Measurements from ENCODE around the gene TAS2R14. TPM values are rescaled to one million over a fixed set of nuclear protein-coding genes. Genes with fewer than 3 reads are reported as not detected.

The TAS2R14 gene
- total RNA-seq, 2 donors from 2014 or later, result 4.0 to 4.9 TPM

- Histone ChIP-seq H3K4me3 (no peak overlapping the region), H3K27me3 (no peaks in the 10 kb centered on the region), H3K36me3 (replicated peaks in 1 of 2; ENCODE audit: insufficient read depth in 1 of 2, low read depth in 2 of 2) (no peaks in the 10 kb centered on the region), H3K9me3 (no peaks in the 10 kb centered on the region), H3K4me1 (peaks cover 7% of the 10 kb centered on the region), H3K27ac (no peak overlapping the region)
- intact Hi-C loops (cut with DNase I), result no loop called here
- ATAC-seq (no peak), DNase-seq (no peak)
- TF ChIP-seq POLR2A (IDR thresholded peaks at IDR 0.05) (no peak), CTCF (IDR thresholded peaks at IDR 0.05) (no peak)
These were observed 49.8 kb downstream of the TAS2R14 start for GRCh38 chr12:10889226-10889625.

Other genes with a start within 250 kb of the TAS2R14 start
- 100 to 1,000 TPM; 293 to 403 TPM for gene YBX3, start 215.9 kb downstream of the TAS2R14 start, total RNA-seq
- gene TAS2R7, start 136.6 kb downstream of the TAS2R14 start, total RNA-seq, result not detected
- not detected for gene TAS2R8, start 132.0 kb downstream of the TAS2R14 start, total RNA-seq
- gene TAS2R9, start 129.1 kb downstream of the TAS2R14 start, total RNA-seq, result not detected
- gene TAS2R10, start 112.9 kb downstream of the TAS2R14 start, total RNA-seq, result under 1 TPM in 1 of 2 donors, not detected in 1; 0.52 TPM
- 1 to 10 TPM in 1 of 2 donors, not detected in 1; 3.4 TPM for gene PRR4, start 89.8 kb downstream of the TAS2R14 start, total RNA-seq
- gene PRH1, start 55.0 kb downstream of the TAS2R14 start, total RNA-seq, result 100 to 1,000 TPM in 1 of 2 donors, 10 to 100 TPM in 1; 16.6 to 106 TPM
- 1 to 10 TPM; 2.3 to 3.1 TPM for gene TAS2R13, start 29.7 kb downstream of the TAS2R14 start, total RNA-seq
- gene PRH2, start 10.0 kb downstream of the TAS2R14 start, total RNA-seq, result not detected
- gene TAS2R50, start 47.6 kb upstream of the TAS2R14 start, total RNA-seq, result 1 to 10 TPM; 3.1 to 3.3 TPM
- gene TAS2R20, start 59.0 kb upstream of the TAS2R14 start, total RNA-seq, result 1 to 10 TPM; 2.6 to 7.5 TPM
- gene TAS2R19, start 83.4 kb upstream of the TAS2R14 start, total RNA-seq, result 1 to 10 TPM; 3.0 to 4.2 TPM
- gene TAS2R31, start 92.1 kb upstream of the TAS2R14 start, total RNA-seq, result 1 to 10 TPM; 7.0 to 8.9 TPM
- 1 to 10 TPM in 1 of 2 donors, not detected in 1; 3.9 TPM for gene TAS2R46, start 123.0 kb upstream of the TAS2R14 start, total RNA-seq
- gene TAS2R43, start 153.1 kb upstream of the TAS2R14 start, total RNA-seq, result 1 to 10 TPM; 4.9 to 8.6 TPM
- gene TAS2R30, start 195.4 kb upstream of the TAS2R14 start, total RNA-seq, result 10 to 100 TPM in 1 of 2 donors, 1 to 10 TPM in 1; 9.2 to 12.2 TPM
- gene SMIM10L1, start 231.9 kb upstream of the TAS2R14 start, total RNA-seq, result 1 to 10 TPM; 3.6 to 5.9 TPM
- not detected for gene TAS2R42, start 247.7 kb upstream of the TAS2R14 start, total RNA-seq

Data from body of pancreas (tissue), 4 donors.